ENCODE data around the gene SH3PXD2A. TPM values are rescaled to one million over a fixed set of nuclear protein-coding genes. Genes with fewer than 3 reads are reported as not detected.

SH3PXD2A gene
- total RNA-seq, 4 donors from 2014 or later = 35.0 to 54.8 (median 45.4) TPM

GRCh38 chr10:103564116-103564501 is 291.3 kb downstream of the SH3PXD2A start:
- 35 to 65% methylated on average over 2 to 5 of the region's 7 CpGs for WGBS, 2 donors
- intact Hi-C loops (cut with DNase I; ENCODE audit: low total_unique reads) = no loop called here
- TF ChIP-seq CTCF (IDR thresholded peaks at IDR 0.05) (no peak), POLR2A (IDR thresholded peaks at IDR 0.05) (no peak)
- DNase-seq (ENCODE audit: low spot score in 2 of 2) = no peak
- H3K4me3 ChIP-seq (ENCODE audit: low read depth, poor library complexity, severe bottlenecking) = no peak overlapping the region

GRCh38 chr10:103563231-103564115 is 291.9 kb downstream of the SH3PXD2A start:
- no peak overlapping the region for H3K4me3 ChIP-seq (ENCODE audit: low read depth, poor library complexity, severe bottlenecking)
- 80 to 87% methylated on average over 7 of the region's 7 CpGs for WGBS, 2 donors
- no peak for TF ChIP-seq CTCF (IDR thresholded peaks at IDR 0.05)
- TF ChIP-seq POLR2A (IDR thresholded peaks at IDR 0.05) = no peak
- no peak for DNase-seq (ENCODE audit: low spot score in 2 of 2)
- intact Hi-C loops (cut with DNase I; ENCODE audit: low total_unique reads) = no loop called here

GRCh38 chr10:103562383-103562782 is 293.0 kb downstream of the SH3PXD2A start:
- DNase-seq (ENCODE audit: low spot score in 2 of 2) = no peak

GRCh38 chr10:103560886-103561285 is 294.5 kb downstream of the SH3PXD2A start:
- WGBS, 2 donors = 73 to 81% methylated on average over 7 of the region's 7 CpGs
- H3K4me3 ChIP-seq (ENCODE audit: low read depth, poor library complexity, severe bottlenecking) = no peak overlapping the region
- TF ChIP-seq POLR2A (IDR thresholded peaks at IDR 0.05) (no peak), CTCF (IDR thresholded peaks at IDR 0.05) (no peak)
- no peak for DNase-seq (ENCODE audit: low spot score in 2 of 2)
- intact Hi-C loops (cut with DNase I; ENCODE audit: low total_unique reads) = no loop called here

More at GRCh38 chr10:103562383-103562782, 293.0 kb downstream of the SH3PXD2A start:
- WGBS, 2 donors = 46 to 50% methylated on average over 4 of the region's 4 CpGs
- no peak overlapping the region for H3K4me3 ChIP-seq (ENCODE audit: low read depth, poor library complexity, severe bottlenecking)
- intact Hi-C loops (cut with DNase I; ENCODE audit: low total_unique reads) = no loop called here
- TF ChIP-seq CTCF (IDR thresholded peaks at IDR 0.05) = no peak

GRCh38 chr10:103559776-103560175 is 295.6 kb downstream of the SH3PXD2A start:
- intact Hi-C loops (cut with DNase I; ENCODE audit: low total_unique reads) = no loop called here
- no peak for DNase-seq (ENCODE audit: low spot score in 2 of 2)
- TF ChIP-seq POLR2A (IDR thresholded peaks at IDR 0.05) (no peak), CTCF (IDR thresholded peaks at IDR 0.05) (no peak)
- 78 to 94% methylated on average over 9 of the region's 9 CpGs for WGBS, 2 donors
- no peak overlapping the region for H3K4me3 ChIP-seq (ENCODE audit: low read depth, poor library complexity, severe bottlenecking)
